GM19043 (cell line): ENCODE data around the gene ECM2.

ENCODE experiments used
- ATAC-seq: cut with Tn5 transposase; IDR thresholded peaks from one replicate; pipeline ENCODE4 v1.9.1; 2021; ENCODE audit warnings: low read depth; ENCODE audit not compliant: unreplicated experiment

Gene ECM2

GRCh38 chr9:92468206-92468605 is 67.6 kb downstream of the ECM2 start:
- no peak for ATAC-seq

- ATAC-seq = no peak
Observed at GRCh38 chr9:92467511-92467910, 68.3 kb downstream of the ECM2 start.

- no peak for ATAC-seq
Observed at GRCh38 chr9:92467041-92467440, 68.7 kb downstream of the ECM2 start.

- ATAC-seq = no peak
Observed at GRCh38 chr9:92463984-92464383, 71.8 kb downstream of the ECM2 start.

GRCh38 chr9:92463387-92463786 is 72.4 kb downstream of the ECM2 start:
- no peak for ATAC-seq

- ATAC-seq = no peak
Observed at GRCh38 chr9:92457576-92457975, 78.2 kb downstream of the ECM2 start.

- no peak for ATAC-seq
Observed at GRCh38 chr9:92455217-92455616, 80.6 kb downstream of the ECM2 start.

GRCh38 chr9:92446536-92446935 is 89.3 kb downstream of the ECM2 start:
- ATAC-seq = no peak
